ENCODE measurements around the gene HMSD.

The HMSD gene

GRCh38 chr18:63960891-63961290 lies 11.8 kb downstream of the HMSD start:
- Histone ChIP-seq H3K36me3 (no peaks in the 10 kb centered on the region), H3K4me3 (ENCODE audit: low read depth in 1 of 2, low read length in 1 of 2) (no peak overlapping the region), H3K9me3 (no peaks in the 10 kb centered on the region), H3K27ac (no peak overlapping the region), H3K4me1 (ENCODE audit: control insufficient read depth in 1 of 2, insufficient read depth in 1 of 2, low read depth in 1 of 2, low read length in 1 of 2) (peaks cover 0 to 7% of the 10 kb centered on the region in 2 experiments), H3K27me3 (no peaks in the 10 kb centered on the region)
- TF ChIP-seq, protein P1, sequence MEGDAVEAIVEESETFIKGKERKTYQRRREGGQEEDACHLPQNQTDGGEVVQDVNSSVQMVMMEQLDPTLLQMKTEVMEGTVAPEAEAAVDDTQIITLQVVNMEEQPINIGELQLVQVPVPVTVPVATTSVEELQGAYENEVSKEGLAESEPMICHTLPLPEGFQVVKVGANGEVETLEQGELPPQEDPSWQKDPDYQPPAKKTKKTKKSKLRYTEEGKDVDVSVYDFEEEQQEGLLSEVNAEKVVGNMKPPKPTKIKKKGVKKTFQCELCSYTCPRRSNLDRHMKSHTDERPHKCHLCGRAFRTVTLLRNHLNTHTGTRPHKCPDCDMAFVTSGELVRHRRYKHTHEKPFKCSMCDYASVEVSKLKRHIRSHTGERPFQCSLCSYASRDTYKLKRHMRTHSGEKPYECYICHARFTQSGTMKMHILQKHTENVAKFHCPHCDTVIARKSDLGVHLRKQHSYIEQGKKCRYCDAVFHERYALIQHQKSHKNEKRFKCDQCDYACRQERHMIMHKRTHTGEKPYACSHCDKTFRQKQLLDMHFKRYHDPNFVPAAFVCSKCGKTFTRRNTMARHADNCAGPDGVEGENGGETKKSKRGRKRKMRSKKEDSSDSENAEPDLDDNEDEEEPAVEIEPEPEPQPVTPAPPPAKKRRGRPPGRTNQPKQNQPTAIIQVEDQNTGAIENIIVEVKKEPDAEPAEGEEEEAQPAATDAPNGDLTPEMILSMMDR (IDR thresholded peaks at IDR 0.05) = no peak

GRCh38 chr18:63961435-63961980 lies 12.4 kb downstream of the HMSD start:
- Histone ChIP-seq H3K4me3 (ENCODE audit: low read depth in 1 of 2, low read length in 1 of 2) (no peak overlapping the region), H3K4me1 (ENCODE audit: control insufficient read depth in 1 of 2, insufficient read depth in 1 of 2, low read depth in 1 of 2, low read length in 1 of 2) (peaks cover 0 to 7% of the 10 kb centered on the region in 2 experiments), H3K27ac (no peak overlapping the region), H3K27me3 (no peaks in the 10 kb centered on the region), H3K9me3 (no peaks in the 10 kb centered on the region), H3K36me3 (no peaks in the 10 kb centered on the region)
- TF ChIP-seq, protein P1 (IDR thresholded peaks at IDR 0.05) = no peak

DNA sequence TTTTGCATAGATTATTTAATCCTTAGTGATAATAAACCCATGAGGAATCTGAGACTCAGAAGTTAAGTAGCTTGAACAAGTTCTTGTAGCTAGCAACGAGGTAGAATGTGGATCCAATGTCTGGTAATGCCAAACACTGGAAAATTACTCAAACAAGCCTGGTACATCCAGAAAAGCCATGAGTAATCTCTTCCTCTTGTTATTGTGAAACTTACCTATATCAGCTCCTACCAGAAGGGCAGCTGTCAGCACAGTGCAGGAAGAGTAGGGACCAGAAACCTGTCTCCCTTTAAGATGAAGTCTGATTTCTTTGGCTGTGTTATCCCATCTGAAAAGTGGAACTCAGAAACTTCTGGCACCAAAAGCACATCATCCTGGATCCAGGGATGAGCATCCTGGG lies 13.0 kb downstream of the HMSD start:
- Histone ChIP-seq H3K36me3 (no peaks in the 10 kb centered on the region), H3K9me3 (no peaks in the 10 kb centered on the region), H3K27ac (no peak overlapping the region), H3K27me3 (no peaks in the 10 kb centered on the region), H3K4me1 (ENCODE audit: control insufficient read depth in 1 of 2, insufficient read depth in 1 of 2, low read depth in 1 of 2, low read length in 1 of 2) (peaks cover 0 to 7% of the 10 kb centered on the region in 2 experiments), H3K4me3 (ENCODE audit: low read depth in 1 of 2, low read length in 1 of 2) (no peak overlapping the region)
- TF ChIP-seq, protein P1 (IDR thresholded peaks at IDR 0.05) = no peak

GRCh38 chr18:63963615-63964256 lies 14.6 kb downstream of the HMSD start:
- Histone ChIP-seq H3K4me1 (ENCODE audit: control insufficient read depth in 1 of 2, insufficient read depth in 1 of 2, low read depth in 1 of 2, low read length in 1 of 2) (peaks cover 0 to 7% of the 10 kb centered on the region in 2 experiments), H3K27me3 (no peaks in the 10 kb centered on the region), H3K9me3 (no peaks in the 10 kb centered on the region), H3K27ac (no peak overlapping the region), H3K4me3 (ENCODE audit: low read depth in 1 of 2, low read length in 1 of 2) (no peak overlapping the region), H3K36me3 (no peaks in the 10 kb centered on the region)
- TF ChIP-seq, protein P1 (IDR thresholded peaks at IDR 0.05) = peak; percentile 60

- no peak overlapping the region for H3K4me3 ChIP-seq (ENCODE audit: low read depth in 1 of 2, low read length in 1 of 2)
- peaks cover 7 to 12% of the 10 kb centered on the region in 2 experiments for H3K4me1 ChIP-seq (ENCODE audit: control insufficient read depth in 1 of 2, insufficient read depth in 1 of 2, low read depth in 1 of 2, low read length in 1 of 2)
- H3K36me3 ChIP-seq = no peaks in the 10 kb centered on the region
- no peak overlapping the region for H3K27ac ChIP-seq
- H3K27me3 ChIP-seq = no peaks in the 10 kb centered on the region
- H3K9me3 ChIP-seq = no peaks in the 10 kb centered on the region
- TF ChIP-seq, protein P1 (IDR thresholded peaks at IDR 0.05) = no peak
Observed at GRCh38 chr18:63964908-63965307, 15.8 kb downstream of the HMSD start.

Measured in neutrophil (primary cell).